ENCODE measurements around the gene GPBP1. TPM values are rescaled to one million over a fixed set of nuclear protein-coding genes. Genes with fewer than 3 reads are reported as not detected.

GPBP1 gene
- total and polyA plus RNA-seq, 2 of the 4 experiments (the other 2 are of a cell fraction) = 24.3 to 29.2 TPM

GRCh38 chr5:57229313-57229712 is 55.5 kb downstream of the GPBP1 start:
- Histone ChIP-seq H2BK5ac (ENCODE audit: low read depth, low read length, poor library complexity, severe bottlenecking) (no peak overlapping the region), H4K20me1 (ENCODE audit: insufficient read depth, low read length) (peaks cover 23% of the 10 kb centered on the region), H2BK20ac (ENCODE audit: low read depth, low read length) (no peak overlapping the region), H3K4me2 (ENCODE audit: low read depth, low read length) (no peak overlapping the region), H3K14ac (replicated peaks; ENCODE audit: low read depth, low read length) (no peak overlapping the region), H3K27ac (ENCODE audit: insufficient read depth, low read length) (no peak overlapping the region), H4K5ac (ENCODE audit: low read depth, low read length) (no peak overlapping the region), H2BK15ac (ENCODE audit: low read depth, low read length) (no peak overlapping the region), H3K27me3 (ENCODE audit: control insufficient read depth, insufficient read depth, low read length) (no peaks in the 10 kb centered on the region), H3K4me3 (ENCODE audit: insufficient read depth, low read depth, low read length) (no peak overlapping the region), H3K9me3 (ENCODE audit: control insufficient read depth, insufficient read depth, low read length) (peaks cover 10% of the 10 kb centered on the region), H3K9me1 (ENCODE audit: insufficient read depth, low read length) (peaks cover 6% of the 10 kb centered on the region), H3K4ac (ENCODE audit: low read depth, low read length) (no peak overlapping the region), H4K8ac (ENCODE audit: low read depth in 2 of 2, low read length in 2 of 2) (no peak overlapping the region), H3K56ac (ENCODE audit: extremely low read depth, insufficient read depth, low read length) (no peak overlapping the region), H2AK5ac (ENCODE audit: low read depth, low read length) (no peak overlapping the region), H3K79me1 (ENCODE audit: low read depth in 1 of 2, low read length in 2 of 2) (peaks cover 21 to 53% of the 10 kb centered on the region in 2 experiments), H2BK120ac (ENCODE audit: low read depth, low read length) (no peak overlapping the region), H3K23ac (ENCODE audit: low read depth, low read length) (no peak overlapping the region), H4K91ac (ENCODE audit: insufficient read depth, low read depth, low read length) (no peak overlapping the region), H3K4me1 (ENCODE audit: control insufficient read depth, insufficient read depth, low read length) (no peaks in the 10 kb centered on the region), H3K18ac (ENCODE audit: low read depth, low read length) (no peak overlapping the region), H2AK9ac (replicated peaks; ENCODE audit: low read depth, low read length, poor library complexity) (no peak overlapping the region), H3K36me3 (ENCODE audit: control insufficient read depth, insufficient read depth, low read length) (peaks cover 27% of the 10 kb centered on the region), H2AFZ (replicated peaks; ENCODE audit: low read length, poor library complexity) (no peak overlapping the region), H3K9ac (ENCODE audit: low read depth, low read length) (no peak overlapping the region)
- TF ChIP-seq POLR2A (IDR thresholded peaks at IDR 0.05; ENCODE audit: low read depth, low read length) (no peak), RAD21 (IDR thresholded peaks at IDR 0.05; ENCODE audit: low read length) (no peak), MAZ (IDR thresholded peaks at IDR 0.05; ENCODE audit: borderline replicate concordance, low read depth, low read length) (no peak)
- ChIA-PET CTCF (interaction anchor here (1.0 kb wide), 1 partner anchor 12 kb away, joined by 3 read pairs; no protein-coding TSS in a partner anchor), POLR2A (ENCODE audit: unreplicated experiment) (no interaction called here)
- no peak for DNase-seq
- intact Hi-C loops (cut with micrococcal nuclease) (no loop called here), in situ Hi-C loops (cut with MboI; ENCODE audit: low sequenced_read_pairs) (loop anchor here (10.0 kb wide), 2 partner anchors 285 to 335 kb away; no protein-coding TSS in a partner anchor), dilution Hi-C loops (cut with HindIII; ENCODE audit: low sequenced_read_pairs, unreplicated experiment) (no loop called here)
- BruUV-seq (replicated peaks) = no TSS peak
- ATAC-seq (ENCODE audit: low read depth) = no peak
- WGBS, 2 experiments (ENCODE audit: extremely low coverage in 2 of 2, insufficient read length in 1 of 2) = 83% methylated on average over 1 of the region's 4 CpGs; no CpG with 5 or more reads in 1 of the 2 experiments
